HG03097 (cell line): ENCODE results near the gene ARRB1.
"Not testable (repeated sequence)": the region's sequence is repeated elsewhere in the genome, so short reads cannot be mapped to it uniquely, and the experiment has no call there.

ENCODE experiments used
- ATAC-seq: cut with Tn5 transposase; IDR thresholded peaks from one replicate; pipeline ENCODE4 v1.9.1; 2021; ENCODE audit not compliant: unreplicated experiment, low FRiP score

Gene ARRB1

GRCh38 chr11:75277991-75278790, 73.3 kb downstream of the ARRB1 start:
- ATAC-seq, result no peak

- no peak for ATAC-seq
Measured at GRCh38 chr11:75277211-75277805, 74.2 kb downstream of the ARRB1 start.

GRCh38 chr11:75276686-75277085, 74.8 kb downstream of the ARRB1 start:
- no peak for ATAC-seq

- ATAC-seq, result no peak
Measured at GRCh38 chr11:75276186-75276585, 75.3 kb downstream of the ARRB1 start.

GRCh38 chr11:75275581-75275980, 75.9 kb downstream of the ARRB1 start:
- no peak for ATAC-seq

GRCh38 chr11:75274716-75275115, 76.7 kb downstream of the ARRB1 start:
- not testable (repeated sequence) for ATAC-seq

GRCh38 chr11:75273411-75274391, 77.8 kb downstream of the ARRB1 start:
- no peak for ATAC-seq

GRCh38 chr11:75272821-75273301, 78.6 kb downstream of the ARRB1 start:
- no peak for ATAC-seq

GRCh38 chr11:75272391-75272790, 79.1 kb downstream of the ARRB1 start:
- ATAC-seq, result no peak

- no peak for ATAC-seq
Measured at GRCh38 chr11:75271730-75272129, 79.7 kb downstream of the ARRB1 start.

- ATAC-seq, result no peak
Measured at GRCh38 chr11:75270896-75271418, 80.5 kb downstream of the ARRB1 start.

GRCh38 chr11:75269896-75270295, 81.6 kb downstream of the ARRB1 start:
- ATAC-seq, result no peak

GRCh38 chr11:75269367-75269660, 82.1 kb downstream of the ARRB1 start:
- ATAC-seq, result no peak

GRCh38 chr11:75268626-75269366, 82.7 kb downstream of the ARRB1 start:
- no peak for ATAC-seq

GRCh38 chr11:75267171-75267970, 84.1 kb downstream of the ARRB1 start:
- ATAC-seq, result no peak

GRCh38 chr11:75265851-75266531, 85.5 kb downstream of the ARRB1 start:
- ATAC-seq, result no peak

- no peak for ATAC-seq
Measured at GRCh38 chr11:75264971-75265370, 86.5 kb downstream of the ARRB1 start.

- ATAC-seq, result no peak
Measured at GRCh38 chr11:75264356-75264755, 87.1 kb downstream of the ARRB1 start.

GRCh38 chr11:75263944-75264349, 87.5 kb downstream of the ARRB1 start:
- no peak for ATAC-seq
